ENCODE measurements around the gene MBP. TPM values are rescaled to one million over a fixed set of nuclear protein-coding genes. Genes with fewer than 3 reads are reported as not detected.

The MBP gene
- total and polyA plus RNA-seq, 2 of the 4 experiments (the other 2 are of a cell fraction), result 0.72 to 0.90 TPM

DNA sequence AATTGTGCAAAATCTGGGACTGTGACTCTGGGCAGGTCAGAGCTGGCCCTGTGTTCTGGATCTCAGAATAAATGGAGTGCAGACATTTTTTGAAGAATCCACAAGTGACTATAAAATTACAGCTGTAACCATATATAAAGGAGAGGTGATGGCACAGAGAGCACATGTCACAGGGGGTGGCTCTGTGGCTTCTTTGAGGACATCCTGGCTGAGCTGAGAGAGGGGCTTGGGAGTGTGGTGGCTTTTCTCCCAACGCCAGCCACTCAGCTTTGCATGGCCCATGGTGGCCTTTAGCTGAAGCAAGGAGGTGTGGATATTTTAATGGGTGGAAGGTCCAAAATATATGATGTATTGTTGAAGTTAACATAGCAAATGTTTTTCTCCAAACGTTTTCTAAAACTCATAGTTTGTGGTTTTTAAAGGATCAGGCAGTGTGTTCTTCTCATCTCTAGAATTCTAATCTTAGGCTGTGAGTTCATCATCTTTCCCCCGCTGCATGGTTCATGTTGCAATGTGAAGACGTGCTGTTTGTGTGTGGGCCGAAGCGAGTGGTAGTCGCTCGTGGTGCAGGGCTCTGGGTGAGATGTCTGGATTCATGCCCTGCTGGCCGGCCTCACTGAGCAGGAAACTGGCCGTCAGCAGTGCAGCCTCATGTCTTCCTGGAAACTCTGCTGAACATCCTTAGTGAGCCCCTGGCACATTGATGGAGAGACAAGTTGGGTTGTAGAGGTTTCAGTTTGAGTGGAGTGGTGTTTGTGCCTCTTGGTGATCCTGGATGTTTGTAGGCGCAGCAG, 200.4 kb downstream of the MBP start:
- H3K56ac ChIP-seq (ENCODE audit: extremely low read depth, insufficient read depth, low read length), result no peak overlapping the region
- 0 out of 2 replicates have a peak overlapping the region, but pooled peaks have one; percentile 3 for H4K91ac ChIP-seq (ENCODE audit: insufficient read depth, low read depth, low read length)
- H2AK9ac ChIP-seq (replicated peaks; ENCODE audit: low read depth, low read length, poor library complexity), result peak overlapping the region; percentile 10
- dilution Hi-C loops (cut with HindIII; ENCODE audit: low sequenced_read_pairs, unreplicated experiment) (no loop called here), in situ Hi-C loops (cut with MboI; ENCODE audit: low sequenced_read_pairs) (no loop called here), intact Hi-C loops (cut with micrococcal nuclease) (no loop called here)
- no peaks in the 10 kb centered on the region for H3K9me3 ChIP-seq (ENCODE audit: control insufficient read depth, insufficient read depth, low read length)
- BruUV-seq (replicated peaks), result no TSS peak
- TF ChIP-seq POLR2A (IDR thresholded peaks at IDR 0.05; ENCODE audit: low read depth, low read length) (no peak), RFX5 (IDR thresholded peaks at IDR 0.05; ENCODE audit: low read depth, low read length) (no peak), CTCF (conservative IDR thresholded peaks at IDR 0.05; ENCODE audit: low read depth, low read length) (no peak), BHLHE40 (IDR thresholded peaks at IDR 0.05; ENCODE audit: low read depth, low read length) (peak; percentile 86), NFE2L2 (IDR thresholded peaks at IDR 0.05; ENCODE audit: low read depth, low read length) (no peak), MAFK (IDR thresholded peaks at IDR 0.05; ENCODE audit: low read depth, low read length) (no peak), CEBPB (IDR thresholded peaks at IDR 0.05; ENCODE audit: low read depth, low read length) (peak; percentile 95), RCOR1 (IDR thresholded peaks at IDR 0.05; ENCODE audit: insufficient replicate concordance, low read length) (no peak), CHD1 (IDR thresholded peaks at IDR 0.05; ENCODE audit: low read depth, low read length) (no peak), MAZ (IDR thresholded peaks at IDR 0.05; ENCODE audit: borderline replicate concordance, low read depth, low read length) (no peak), MXI1 (IDR thresholded peaks at IDR 0.05; ENCODE audit: borderline replicate concordance, low read depth, low read length) (peak; percentile 86; the same call in 1 of the 2 replicates), FOS (IDR thresholded peaks at IDR 0.05; ENCODE audit: low read depth, low read length) (peak; percentile 39; the same call in 1 of the 2 replicates), RAD21 (IDR thresholded peaks at IDR 0.05; ENCODE audit: low read length) (no peak)
- TF ChIP-seq, protein P1, sequence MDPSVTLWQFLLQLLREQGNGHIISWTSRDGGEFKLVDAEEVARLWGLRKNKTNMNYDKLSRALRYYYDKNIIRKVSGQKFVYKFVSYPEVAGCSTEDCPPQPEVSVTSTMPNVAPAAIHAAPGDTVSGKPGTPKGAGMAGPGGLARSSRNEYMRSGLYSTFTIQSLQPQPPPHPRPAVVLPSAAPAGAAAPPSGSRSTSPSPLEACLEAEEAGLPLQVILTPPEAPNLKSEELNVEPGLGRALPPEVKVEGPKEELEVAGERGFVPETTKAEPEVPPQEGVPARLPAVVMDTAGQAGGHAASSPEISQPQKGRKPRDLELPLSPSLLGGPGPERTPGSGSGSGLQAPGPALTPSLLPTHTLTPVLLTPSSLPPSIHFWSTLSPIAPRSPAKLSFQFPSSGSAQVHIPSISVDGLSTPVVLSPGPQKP (IDR thresholded peaks at IDR 0.05; ENCODE audit: borderline replicate concordance, low read depth, low read length), result no peak
- H2BK5ac ChIP-seq (ENCODE audit: low read depth, low read length, poor library complexity, severe bottlenecking), result peak overlapping the region; percentile 59
- H4K20me1 ChIP-seq (ENCODE audit: insufficient read depth, low read length), result no peaks in the 10 kb centered on the region
- ChIA-PET CTCF (interaction anchor here (1.1 to 1.6 kb wide), 2 partner anchors 9 to 10 kb away, joined by 3 read pairs; no protein-coding TSS in a partner anchor), POLR2A (ENCODE audit: unreplicated experiment) (no interaction called here)
- H3K23ac ChIP-seq (ENCODE audit: low read depth, low read length), result no peak overlapping the region
- H2AK5ac ChIP-seq (ENCODE audit: low read depth, low read length), result no peak overlapping the region
- peak overlapping the region; percentile 9; the same call in 1 of the 2 replicates for H4K5ac ChIP-seq (ENCODE audit: low read depth, low read length)
- peak overlapping the region; percentile 72 for H3K4me2 ChIP-seq (ENCODE audit: low read depth, low read length)
- peak overlapping the region; percentile 66; the same call in 1 of the 2 replicates for H3K27ac ChIP-seq (ENCODE audit: insufficient read depth, low read length)
- 3% methylated on average over 6 of the region's 11 CpGs; no CpG with 5 or more reads in 1 of the 2 experiments for WGBS, 2 experiments (ENCODE audit: extremely low coverage in 2 of 2, insufficient read length in 1 of 2)
- H2AFZ ChIP-seq (replicated peaks; ENCODE audit: low read length, poor library complexity), result peak overlapping the region; percentile 65
- ATAC-seq (ENCODE audit: low read depth) (peak; percentile 97), DNase-seq (peak; percentile 92)
- peaks cover 3% of the 10 kb centered on the region; the same call in 1 of the 2 replicates for H3K9me1 ChIP-seq (ENCODE audit: insufficient read depth, low read length)
- H3K4me1 ChIP-seq (ENCODE audit: control insufficient read depth, insufficient read depth, low read length), result peaks cover 11% of the 10 kb centered on the region
- H2BK120ac ChIP-seq (ENCODE audit: low read depth, low read length), result peak overlapping the region; percentile 10; the same call in 1 of the 2 replicates
- peaks cover 0 to 5% of the 10 kb centered on the region in 2 experiments; a peak in 1 of 4 replicates for H3K79me1 ChIP-seq (ENCODE audit: low read depth in 1 of 2, low read length in 2 of 2)
- peaks cover 18% of the 10 kb centered on the region for H3K36me3 ChIP-seq (ENCODE audit: control insufficient read depth, insufficient read depth, low read length)
- no peak overlapping the region for H3K9ac ChIP-seq (ENCODE audit: low read depth, low read length)
- no peaks in the 10 kb centered on the region for H3K27me3 ChIP-seq (ENCODE audit: control insufficient read depth, insufficient read depth, low read length)
- H3K4ac ChIP-seq (ENCODE audit: low read depth, low read length), result peak overlapping the region; percentile 9; the same call in 1 of the 2 replicates
- no peak overlapping the region for H2BK20ac ChIP-seq (ENCODE audit: low read depth, low read length)
- peak overlapping the region; percentile 42 for H3K18ac ChIP-seq (ENCODE audit: low read depth, low read length)
- no peak overlapping the region for H2BK15ac ChIP-seq (ENCODE audit: low read depth, low read length)
- H4K8ac ChIP-seq (ENCODE audit: low read depth in 2 of 2, low read length in 2 of 2), result peak overlapping the region in 1 of 2 experiments; percentile 65; a peak in 2 of 4 replicates
- H3K4me3 ChIP-seq (ENCODE audit: insufficient read depth, low read depth, low read length), result no peak overlapping the region
- H3K14ac ChIP-seq (replicated peaks; ENCODE audit: low read depth, low read length), result peak overlapping the region; percentile 35

All from IMR-90 (cell line).